AG04450 (cell line): ENCODE measurements around the gene UNK. TPM values are rescaled to one million over a fixed set of nuclear protein-coding genes. Genes with fewer than 3 reads are reported as not detected.
"Not testable (repeated sequence)": the region's sequence is repeated elsewhere in the genome, so short reads cannot be mapped to it uniquely, and the experiment has no call there.

ENCODE experiments used
- CTCF ChIA-PET: fragments of 300-600, 350-600 bp; formaldehyde crosslinking; extraction: SDS; loops from one replicate; lab custom pipeline; 2022; ENCODE audit warnings: antibody characterized with exemption, inconsistent platforms; lab: Charles Lee
- POLR2A ChIA-PET: fragments of 350-600 bp; formaldehyde crosslinking; extraction: SDS; loops from one replicate; lab custom pipeline; 2021; ENCODE audit warnings: antibody characterized with exemption, inconsistent platforms; lab: Yijun Ruan, JAX
- DNase-seq: peaks from one replicate; pipeline ENCODE4 v3.0.0-alpha.2; 2011; ENCODE audit warnings: low read depth, low spot score
- H3K27ac ChIP-seq: one replicate; pipeline ENCODE4 v1.5.1; 2012; ENCODE audit warnings: low read depth, low read length, control low read depth
- H3K27me3 ChIP-seq: one replicate; pipeline ENCODE4 v1.6.0; 2012; ENCODE audit warnings: low read length; ENCODE audit not compliant: control insufficient read depth, insufficient read depth
- H3K4me3 ChIP-seq: 2 replicates; pipeline ENCODE4 v1.5.1; 2011; ENCODE audit warnings: mild to moderate bottlenecking, low read depth, low read length, control low read depth
- H3K9me3 ChIP-seq: 2 replicates; pipeline ENCODE4 v1.5.1; 2012; ENCODE audit warnings: low read length; ENCODE audit not compliant: control insufficient read depth, insufficient read depth
- CTCF ChIP-seq: IDR thresholded peaks from 2 replicates; pipeline ENCODE4 v1.5.1; 2011; ENCODE audit warnings: low read depth, low read length, control low read depth, inconsistent platforms
- polyA plus RNA-seq: library from polyadenylated mRNA; depleted of rRNA; stranded (reverse); fragments of >200 nt; gene quantifications from 2 replicates; pipeline ENCODE4 v1.2.3, GENCODE V29; 2011

The UNK gene
- polyA plus RNA-seq, 1 experiment: 11.4 TPM

GRCh38 chr17:75850928-75851692, 66.5 kb downstream of the UNK start:
- H3K4me3 ChIP-seq: no peak overlapping the region
- TF ChIP-seq CTCF: no peak
- no peak for DNase-seq
- H3K27me3 ChIP-seq: no peaks in the 10 kb centered on the region
- H3K27ac ChIP-seq: no peak overlapping the region
- ChIA-PET POLR2A (no interaction called here), CTCF (interaction anchor here (1.4 kb wide), 1 partner anchor 11 kb away, joined by 4 read pairs; no protein-coding TSS in a partner anchor)
- H3K9me3 ChIP-seq: no peaks in the 10 kb centered on the region

- DNase-seq, H3K27ac ChIP-seq, H3K27me3 ChIP-seq, POLR2A ChIA-PET, H3K9me3 ChIP-seq, H3K4me3 ChIP-seq, CTCF ChIA-PET: not testable (repeated sequence)
Observed at GRCh38 chr17:75851693-75851991, 67.0 kb downstream of the UNK start.

GRCh38 chr17:75853433-75853832, 68.8 kb downstream of the UNK start:
- ChIA-PET CTCF (interaction anchor here (0.6 to 3.5 kb wide), 3 partner anchors 7 to 70 kb away, joined by 3 to 18 read pairs (median 6); no protein-coding TSS in a partner anchor), POLR2A (interaction anchor here (0.6 kb wide), 1 partner anchor 270 kb away, joined by 10 read pairs; no protein-coding TSS in a partner anchor)
- Histone ChIP-seq H3K27ac (no peak overlapping the region), H3K27me3 (no peaks in the 10 kb centered on the region), H3K4me3 (no peak overlapping the region), H3K9me3 (no peaks in the 10 kb centered on the region)
- TF ChIP-seq CTCF: no peak
- DNase-seq: no peak

- no peaks in the 10 kb centered on the region for H3K27me3 ChIP-seq
- H3K9me3 ChIP-seq: no peaks in the 10 kb centered on the region
- DNase-seq: no peak
- ChIA-PET CTCF (interaction anchor here (1.3 to 3.5 kb wide), 3 partner anchors 8 to 71 kb away, joined by 6 to 18 read pairs (median 8); no protein-coding TSS in a partner anchor), POLR2A (interaction anchor here (0.6 to 2.0 kb wide), 8 partner anchors 9 to 458 kb away, joined by 3 to 21 read pairs (median 8); partner anchors contain the start of genes FBF1 and TRIM65)
- TF ChIP-seq CTCF: no peak
- peak overlapping the region; percentile 57 for H3K27ac ChIP-seq
- H3K4me3 ChIP-seq: peak overlapping the region; percentile 94
Observed at GRCh38 chr17:75854101-75854748, 69.6 kb downstream of the UNK start.

GRCh38 chr17:75854881-75855309, 70.3 kb downstream of the UNK start:
- Histone ChIP-seq H3K9me3 (no peaks in the 10 kb centered on the region), H3K4me3 (peak overlapping the region; percentile 94), H3K27ac (peak overlapping the region; percentile 47), H3K27me3 (no peaks in the 10 kb centered on the region)
- TF ChIP-seq CTCF: no peak
- ChIA-PET CTCF (interaction anchor here (0.6 to 3.5 kb wide), 12 partner anchors 9 to 105 kb away, joined by 3 to 18 read pairs (median 4); no protein-coding TSS in a partner anchor), POLR2A (interaction anchor here (0.6 to 2.1 kb wide), 18 partner anchors 8 to 285 kb away, joined by 3 to 21 read pairs (median 4); partner anchors contain the start of genes FBF1, MRPL38, TRIM47 and TRIM65)
- no peak for DNase-seq
